Calu3 (cell line): Measurements from ENCODE around the gene GDI2. TPM values are rescaled to one million over a fixed set of nuclear protein-coding genes. Genes with fewer than 3 reads are reported as not detected.

Experiments
- BruUV-seq: library from RNA; stranded (reverse); fragments of 400-500 nt; replicated peaks from 2 replicates; lab custom pipeline; 2021; lab: Mats Ljungman, UMichigan
- CTCF ChIA-PET: fragments of 300-600 bp; sonication (Branson Sonifier 250); formaldehyde crosslinking; loops from one replicate; lab custom pipeline; 2022; ENCODE audit warnings: antibody characterized with exemption; lab: Charles Lee
- DNase-seq: peaks from one replicate; pipeline ENCODE4 v3.0.0; 2022
- H3K27ac Mint-ChIP-seq: one replicate; pipeline ENCODE4 v1.8.0; 2022; ENCODE audit warnings: mixed read lengths; ENCODE audit not compliant: unreplicated experiment
- H3K27me3 Mint-ChIP-seq: one replicate; pipeline ENCODE4 v1.8.0; 2022; ENCODE audit warnings: mixed read lengths; ENCODE audit not compliant: unreplicated experiment
- H3K36me3 Mint-ChIP-seq: one replicate; pipeline ENCODE4 v1.8.0; 2022; ENCODE audit warnings: mild to moderate bottlenecking, moderate library complexity, mixed read lengths; ENCODE audit not compliant: insufficient read depth, unreplicated experiment
- H3K4me1 Mint-ChIP-seq: one replicate; pipeline ENCODE4 v1.8.0; 2022; ENCODE audit warnings: mild to moderate bottlenecking, low read depth, mixed read lengths; ENCODE audit not compliant: unreplicated experiment
- H3K4me3 Mint-ChIP-seq: one replicate; pipeline ENCODE4 v1.8.0; 2022; ENCODE audit warnings: mild to moderate bottlenecking, low read depth, moderate library complexity, mixed read lengths; ENCODE audit not compliant: unreplicated experiment
- H3K9me3 Mint-ChIP-seq: one replicate; pipeline ENCODE4 v1.8.0; 2022; ENCODE audit warnings: low read depth, mixed read lengths; ENCODE audit not compliant: unreplicated experiment
- intact Hi-C: fragments of 100-400 bp; cut with micrococcal nuclease; formaldehyde crosslinking; loops from one replicate; pipeline ENCODE4 v1.10.0; 2022; ENCODE audit not compliant: unreplicated experiment
- total RNA-seq: library from RNA; stranded (reverse); gene quantifications from 2 replicates; pipeline ENCODE4 v1.2.3, GENCODE V29; 2022
- TF ChIP-seq, protein P1 (sequence below): fragments of 200-600 bp; IDR thresholded peaks from one replicate; pipeline ENCODE4 v1.8.0; 2022; ENCODE audit warnings: antibody characterized with exemption; ENCODE audit not compliant: unreplicated experiment

GDI2 gene
- total RNA-seq, 1 experiment from 2014 or later = 215 TPM

DNA sequence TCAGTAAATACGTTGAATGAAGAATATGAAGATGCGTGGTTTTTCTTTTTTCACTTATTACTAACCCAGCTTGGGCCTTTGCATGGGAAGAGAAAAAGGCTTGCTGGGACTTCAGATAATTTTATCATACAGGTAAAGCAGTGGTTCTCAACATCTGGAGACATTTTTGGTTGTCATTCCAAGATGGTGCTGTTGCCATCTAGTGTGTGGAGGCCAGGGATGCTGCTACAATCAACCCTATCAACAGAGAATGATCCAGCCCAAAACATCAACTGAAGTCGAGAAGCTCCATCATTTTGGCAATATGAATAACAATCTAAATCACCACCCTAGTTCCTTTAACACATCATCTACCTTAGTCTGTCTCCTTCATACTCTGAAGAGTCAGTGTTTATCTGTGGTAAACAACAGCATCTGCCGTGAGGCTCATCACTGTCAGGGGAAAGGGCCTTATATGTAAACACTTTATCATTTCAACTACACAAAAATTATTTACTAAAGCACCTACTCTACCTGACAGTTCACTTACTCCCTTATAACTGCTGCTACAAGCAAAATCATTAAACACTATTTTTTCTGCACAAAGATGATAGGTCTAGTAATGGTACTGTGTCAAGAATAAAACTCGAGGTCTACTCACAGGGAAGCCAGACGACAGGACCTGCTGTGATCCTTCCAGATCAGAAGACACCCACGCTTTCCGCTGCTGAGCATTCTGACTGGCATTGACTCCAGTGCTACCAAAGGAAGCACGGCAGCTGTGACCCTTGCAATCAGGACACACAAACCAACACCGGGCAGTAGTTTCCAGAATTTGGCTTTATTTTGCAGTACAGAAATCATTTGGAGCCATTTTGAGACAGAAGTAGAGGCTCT lies 48.6 kb downstream of the GDI2 start:
- CTCF ChIA-PET = no interaction called here
- intact Hi-C loops = no loop called here
- no peak for DNase-seq
- Mint-ChIP-seq H3K27me3 (no peaks in the 10 kb centered on the region), H3K36me3 (peaks cover 72% of the 10 kb centered on the region), H3K27ac (peak overlapping the region; percentile 23), H3K4me3 (no peak overlapping the region), H3K4me1 (no peaks in the 10 kb centered on the region), H3K9me3 (no peaks in the 10 kb centered on the region)
- no TSS peak for BruUV-seq
- TF ChIP-seq, protein P1, sequence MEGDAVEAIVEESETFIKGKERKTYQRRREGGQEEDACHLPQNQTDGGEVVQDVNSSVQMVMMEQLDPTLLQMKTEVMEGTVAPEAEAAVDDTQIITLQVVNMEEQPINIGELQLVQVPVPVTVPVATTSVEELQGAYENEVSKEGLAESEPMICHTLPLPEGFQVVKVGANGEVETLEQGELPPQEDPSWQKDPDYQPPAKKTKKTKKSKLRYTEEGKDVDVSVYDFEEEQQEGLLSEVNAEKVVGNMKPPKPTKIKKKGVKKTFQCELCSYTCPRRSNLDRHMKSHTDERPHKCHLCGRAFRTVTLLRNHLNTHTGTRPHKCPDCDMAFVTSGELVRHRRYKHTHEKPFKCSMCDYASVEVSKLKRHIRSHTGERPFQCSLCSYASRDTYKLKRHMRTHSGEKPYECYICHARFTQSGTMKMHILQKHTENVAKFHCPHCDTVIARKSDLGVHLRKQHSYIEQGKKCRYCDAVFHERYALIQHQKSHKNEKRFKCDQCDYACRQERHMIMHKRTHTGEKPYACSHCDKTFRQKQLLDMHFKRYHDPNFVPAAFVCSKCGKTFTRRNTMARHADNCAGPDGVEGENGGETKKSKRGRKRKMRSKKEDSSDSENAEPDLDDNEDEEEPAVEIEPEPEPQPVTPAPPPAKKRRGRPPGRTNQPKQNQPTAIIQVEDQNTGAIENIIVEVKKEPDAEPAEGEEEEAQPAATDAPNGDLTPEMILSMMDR = no peak

DNA sequence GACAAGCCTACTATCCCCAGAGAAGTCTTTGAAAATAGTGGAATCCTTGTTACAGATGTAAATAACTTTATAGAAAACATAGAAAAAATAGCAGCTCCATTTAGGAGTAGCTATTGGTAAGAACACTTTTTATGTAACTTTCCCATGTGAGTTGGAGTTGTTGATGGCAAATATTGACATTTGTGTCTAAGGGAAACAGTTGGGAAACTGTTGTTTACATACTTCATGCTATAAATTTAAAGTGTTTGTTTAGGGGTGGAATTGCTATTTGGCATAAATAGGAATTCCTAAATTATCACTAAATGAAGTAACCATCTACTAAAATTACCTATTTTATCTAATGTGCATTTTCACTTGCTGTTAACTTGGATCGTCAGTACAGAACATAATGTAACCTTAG lies 50.7 kb downstream of the GDI2 start:
- CTCF ChIA-PET = interaction anchor here (0.7 kb wide), 1 partner anchor 147 kb away, joined by 3 read pairs; no protein-coding TSS in a partner anchor
- BruUV-seq = no TSS peak
- intact Hi-C loops = no loop called here
- no peak for DNase-seq
- TF ChIP-seq, protein P1 = no peak
- no peak overlapping the region for H3K4me3 Mint-ChIP-seq
- H3K9me3 Mint-ChIP-seq = no peaks in the 10 kb centered on the region
- no peaks in the 10 kb centered on the region for H3K4me1 Mint-ChIP-seq
- H3K27ac Mint-ChIP-seq = no peak overlapping the region
- peaks cover 70% of the 10 kb centered on the region for H3K36me3 Mint-ChIP-seq
- no peaks in the 10 kb centered on the region for H3K27me3 Mint-ChIP-seq

DNA sequence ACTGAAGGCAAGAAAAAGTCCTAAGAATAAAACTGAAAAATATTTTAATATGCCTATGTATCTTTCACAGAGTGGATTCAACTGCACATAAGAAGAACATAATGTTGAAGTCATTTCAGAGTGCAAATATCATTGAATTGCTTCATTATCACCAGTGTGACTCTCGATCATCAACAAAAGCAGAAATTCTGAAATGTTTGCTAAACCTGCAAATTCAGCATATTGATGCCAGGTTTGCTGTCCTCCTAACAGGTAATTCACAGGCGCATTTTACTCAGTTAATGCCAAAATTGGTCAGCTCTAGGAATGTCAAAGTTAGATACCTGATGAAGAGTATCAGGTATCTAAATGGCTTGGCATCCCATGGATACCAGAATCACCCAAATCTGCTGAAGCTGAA lies 52.0 kb downstream of the GDI2 start:
- no peaks in the 10 kb centered on the region for H3K9me3 Mint-ChIP-seq
- intact Hi-C loops = no loop called here
- H3K4me1 Mint-ChIP-seq = no peaks in the 10 kb centered on the region
- no TSS peak for BruUV-seq
- no peaks in the 10 kb centered on the region for H3K27me3 Mint-ChIP-seq
- CTCF ChIA-PET = no interaction called here
- no peak overlapping the region for H3K27ac Mint-ChIP-seq
- peaks cover 69% of the 10 kb centered on the region for H3K36me3 Mint-ChIP-seq
- no peak for DNase-seq
- H3K4me3 Mint-ChIP-seq = no peak overlapping the region
- TF ChIP-seq, protein P1 = no peak

DNA sequence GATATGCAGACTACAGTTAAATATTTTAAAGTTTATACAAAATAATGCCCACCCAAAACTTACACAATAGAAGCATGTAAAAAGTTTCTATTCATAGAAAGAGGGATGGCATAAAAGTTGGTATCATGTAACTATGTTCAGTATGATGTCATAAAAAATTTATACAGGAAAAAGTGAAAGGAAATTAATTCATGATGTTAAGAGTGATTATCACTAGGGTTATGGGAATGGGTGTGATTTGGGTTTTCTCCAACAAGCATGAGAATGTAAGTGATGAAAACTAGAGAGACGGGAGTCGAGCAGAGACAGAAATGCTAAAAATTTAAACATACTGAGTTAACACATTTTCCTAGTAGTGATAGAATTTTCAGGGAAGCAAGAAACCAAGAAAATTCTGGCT lies 52.7 kb downstream of the GDI2 start:
- no TSS peak for BruUV-seq
- Mint-ChIP-seq H3K4me1 (no peaks in the 10 kb centered on the region), H3K27me3 (no peaks in the 10 kb centered on the region), H3K27ac (no peak overlapping the region), H3K4me3 (no peak overlapping the region), H3K36me3 (peaks cover 62% of the 10 kb centered on the region), H3K9me3 (no peaks in the 10 kb centered on the region)
- no peak for DNase-seq
- TF ChIP-seq, protein P1 = no peak
- CTCF ChIA-PET = no interaction called here
- intact Hi-C loops = no loop called here
